HTERT RPE-1 (cell line): ENCODE measurements around the gene MINDY1.

Experiments
- in situ Hi-C: fragments of 300-500 bp; cut with MboI; formaldehyde crosslinking; loops from 4 replicates; pipeline ENCODE4 v1.14.3; 2020; ENCODE audit warnings: low sequenced_read_pairs

The MINDY1 gene

GRCh38 chr1:151006327-151007052 lies at the start of gene MINDY1:
MINDY1 (minus strand) TSS chr1:151006902; CDS start chr1:151002617, 4,285 bp downstream.
- in situ Hi-C loops, result no loop called here

GRCh38 chr1:151056149-151056548 lies 49.4 kb upstream of the MINDY1 start:
- in situ Hi-C loops, result no loop called here

GRCh38 chr1:151055581-151055980 lies 48.9 kb upstream of the MINDY1 start:
- in situ Hi-C loops, result no loop called here

- in situ Hi-C loops, result no loop called here
These were observed 48.4 kb upstream of the MINDY1 start for GRCh38 chr1:151054971-151055547.

GRCh38 chr1:151051356-151052009 lies 44.8 kb upstream of the MINDY1 start:
- in situ Hi-C loops, result no loop called here

- in situ Hi-C loops, result no loop called here
These were observed 43.5 kb upstream of the MINDY1 start for GRCh38 chr1:151050051-151050688.

- in situ Hi-C loops, result no loop called here
These were observed 42.8 kb upstream of the MINDY1 start for GRCh38 chr1:151049458-151049857.

- in situ Hi-C loops, result no loop called here
These were observed 41.9 kb upstream of the MINDY1 start for GRCh38 chr1:151048645-151049032.

GRCh38 chr1:151047925-151048644 lies 41.4 kb upstream of the MINDY1 start:
- in situ Hi-C loops, result no loop called here

GRCh38 chr1:151047591-151047924 lies 40.9 kb upstream of the MINDY1 start, which contains the start of gene C1orf56:
C1orf56 (plus strand) TSS chr1:151047751; CDS start chr1:151047848, 97 bp downstream.
- in situ Hi-C loops, result no loop called here

GRCh38 chr1:151043163-151043562 lies 36.5 kb upstream of the MINDY1 start:
- in situ Hi-C loops, result no loop called here

- in situ Hi-C loops, result no loop called here
These were observed 32.8 kb upstream of the MINDY1 start for GRCh38 chr1:151039521-151039920.

- in situ Hi-C loops, result no loop called here
These were observed 30.3 kb upstream of the MINDY1 start for GRCh38 chr1:151037032-151037431.

GRCh38 chr1:151036356-151036755 lies 29.7 kb upstream of the MINDY1 start, which contains the start of gene BNIPL:
BNIPL (plus strand) TSS chr1:151036586; CDS start chr1:151036726, 140 bp downstream.
- in situ Hi-C loops, result no loop called here

- in situ Hi-C loops, result no loop called here
These were observed 28.5 kb upstream of the MINDY1 start for GRCh38 chr1:151035167-151035566.

GRCh38 chr1:151032164-151032563 lies 25.5 kb upstream of the MINDY1 start:
- in situ Hi-C loops, result no loop called here

GRCh38 chr1:151026460-151026859 lies 19.8 kb upstream of the MINDY1 start:
- in situ Hi-C loops, result no loop called here

GRCh38 chr1:151024540-151025146 lies 17.9 kb upstream of the MINDY1 start:
- in situ Hi-C loops, result no loop called here

GRCh38 chr1:151013518-151013917 lies 6.8 kb upstream of the MINDY1 start:
- in situ Hi-C loops, result no loop called here

GRCh38 chr1:151012684-151013471 lies 6.2 kb upstream of the MINDY1 start:
- in situ Hi-C loops, result no loop called here
